ENCODE measurements around the gene RCAN3. TPM values are rescaled to one million over a fixed set of nuclear protein-coding genes. Genes with fewer than 3 reads are reported as not detected.
"Not testable (repeated sequence)": the region's sequence is repeated elsewhere in the genome, so short reads cannot be mapped to it uniquely, and the experiment has no call there.

Gene RCAN3
- total RNA-seq, 1 donor from 2014 or later, result 11.3 TPM

GRCh38 chr1:24516506-24516905 lies 13.9 kb downstream of the RCAN3 start:
- TF ChIP-seq CTCF (IDR thresholded peaks at IDR 0.05), result no peak
- no peaks in the 10 kb centered on the region for H3K27me3 ChIP-seq
- H3K9me3 ChIP-seq, result no peaks in the 10 kb centered on the region
- no peak overlapping the region for H3K27ac ChIP-seq
- no peaks in the 10 kb centered on the region for H3K36me3 ChIP-seq
- no peak for ATAC-seq
- intact Hi-C loops (cut with DNase I), result no loop called here
- no peak for DNase-seq
- H3K4me3 ChIP-seq, result no peak overlapping the region
- no peaks in the 10 kb centered on the region for H3K4me1 ChIP-seq

- ATAC-seq (no peak), DNase-seq (no peak)
- Histone ChIP-seq H3K27ac (no peak overlapping the region), H3K4me3 (no peak overlapping the region), H3K9me3 (no peaks in the 10 kb centered on the region), H3K27me3 (no peaks in the 10 kb centered on the region), H3K36me3 (no peaks in the 10 kb centered on the region), H3K4me1 (no peaks in the 10 kb centered on the region)
- no peak for TF ChIP-seq CTCF (IDR thresholded peaks at IDR 0.05)
- intact Hi-C loops (cut with DNase I), result no loop called here
Measured at GRCh38 chr1:24517898-24518297, 15.3 kb downstream of the RCAN3 start.

- H3K4me1 ChIP-seq; H3K36me3 ChIP-seq; H3K27ac ChIP-seq; H3K9me3 ChIP-seq; H3K27me3 ChIP-seq; H3K4me3 ChIP-seq; ATAC-seq; intact Hi-C loops (cut with DNase I); DNase-seq: not testable (repeated sequence)
Measured at GRCh38 chr1:24520282-24520681, 17.6 kb downstream of the RCAN3 start.

GRCh38 chr1:24525606-24526005 lies 23.0 kb downstream of the RCAN3 start:
- intact Hi-C loops (cut with DNase I), result no loop called here
- H3K4me3 ChIP-seq, result no peak overlapping the region

GRCh38 chr1:24526045-24526444 lies 23.4 kb downstream of the RCAN3 start:
- Histone ChIP-seq H3K27me3 (no peaks in the 10 kb centered on the region), H3K27ac (no peak overlapping the region), H3K4me3 (no peak overlapping the region), H3K9me3 (no peaks in the 10 kb centered on the region), H3K36me3 (no peaks in the 10 kb centered on the region), H3K4me1 (no peaks in the 10 kb centered on the region)
- no peak for TF ChIP-seq CTCF (IDR thresholded peaks at IDR 0.05)
- ATAC-seq (no peak), DNase-seq (no peak)
- intact Hi-C loops (cut with DNase I), result no loop called here

More at GRCh38 chr1:24525606-24526005, 23.0 kb downstream of the RCAN3 start:
- no peak for DNase-seq
- no peaks in the 10 kb centered on the region for H3K9me3 ChIP-seq
- no peaks in the 10 kb centered on the region for H3K27me3 ChIP-seq
- H3K27ac ChIP-seq, result no peak overlapping the region
- H3K36me3 ChIP-seq, result no peaks in the 10 kb centered on the region
- no peak for ATAC-seq
- no peaks in the 10 kb centered on the region for H3K4me1 ChIP-seq
- no peak for TF ChIP-seq CTCF (IDR thresholded peaks at IDR 0.05)

GRCh38 chr1:24526940-24527542 lies 24.4 kb downstream of the RCAN3 start:
- no peaks in the 10 kb centered on the region for H3K4me1 ChIP-seq
- DNase-seq (no peak), ATAC-seq (no peak)
- no peaks in the 10 kb centered on the region for H3K9me3 ChIP-seq
- no peak overlapping the region for H3K4me3 ChIP-seq
- no peaks in the 10 kb centered on the region for H3K27me3 ChIP-seq
- TF ChIP-seq CTCF (IDR thresholded peaks at IDR 0.05), result peak; percentile 56
- H3K27ac ChIP-seq, result no peak overlapping the region
- intact Hi-C loops (cut with DNase I), result no loop called here
- H3K36me3 ChIP-seq, result no peaks in the 10 kb centered on the region

Data from upper lobe of right lung (tissue), 1 donor.